Stimulated activated CD8-positive, alpha-beta memory T cell treated with anti-CD3 and anti-CD28 coated beads, Interleukin-4, amount 100 ng/mL, for 48 hours (primary cell): ENCODE measurements around the gene SLC22A23.

ENCODE experiments used
- DNase-seq: peaks from one replicate; pipeline ENCODE4 v3.0.0-alpha.2; 2020

Gene SLC22A23, protein sequence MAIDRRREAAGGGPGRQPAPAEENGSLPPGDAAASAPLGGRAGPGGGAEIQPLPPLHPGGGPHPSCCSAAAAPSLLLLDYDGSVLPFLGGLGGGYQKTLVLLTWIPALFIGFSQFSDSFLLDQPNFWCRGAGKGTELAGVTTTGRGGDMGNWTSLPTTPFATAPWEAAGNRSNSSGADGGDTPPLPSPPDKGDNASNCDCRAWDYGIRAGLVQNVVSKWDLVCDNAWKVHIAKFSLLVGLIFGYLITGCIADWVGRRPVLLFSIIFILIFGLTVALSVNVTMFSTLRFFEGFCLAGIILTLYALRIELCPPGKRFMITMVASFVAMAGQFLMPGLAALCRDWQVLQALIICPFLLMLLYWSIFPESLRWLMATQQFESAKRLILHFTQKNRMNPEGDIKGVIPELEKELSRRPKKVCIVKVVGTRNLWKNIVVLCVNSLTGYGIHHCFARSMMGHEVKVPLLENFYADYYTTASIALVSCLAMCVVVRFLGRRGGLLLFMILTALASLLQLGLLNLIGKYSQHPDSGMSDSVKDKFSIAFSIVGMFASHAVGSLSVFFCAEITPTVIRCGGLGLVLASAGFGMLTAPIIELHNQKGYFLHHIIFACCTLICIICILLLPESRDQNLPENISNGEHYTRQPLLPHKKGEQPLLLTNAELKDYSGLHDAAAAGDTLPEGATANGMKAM

DNA sequence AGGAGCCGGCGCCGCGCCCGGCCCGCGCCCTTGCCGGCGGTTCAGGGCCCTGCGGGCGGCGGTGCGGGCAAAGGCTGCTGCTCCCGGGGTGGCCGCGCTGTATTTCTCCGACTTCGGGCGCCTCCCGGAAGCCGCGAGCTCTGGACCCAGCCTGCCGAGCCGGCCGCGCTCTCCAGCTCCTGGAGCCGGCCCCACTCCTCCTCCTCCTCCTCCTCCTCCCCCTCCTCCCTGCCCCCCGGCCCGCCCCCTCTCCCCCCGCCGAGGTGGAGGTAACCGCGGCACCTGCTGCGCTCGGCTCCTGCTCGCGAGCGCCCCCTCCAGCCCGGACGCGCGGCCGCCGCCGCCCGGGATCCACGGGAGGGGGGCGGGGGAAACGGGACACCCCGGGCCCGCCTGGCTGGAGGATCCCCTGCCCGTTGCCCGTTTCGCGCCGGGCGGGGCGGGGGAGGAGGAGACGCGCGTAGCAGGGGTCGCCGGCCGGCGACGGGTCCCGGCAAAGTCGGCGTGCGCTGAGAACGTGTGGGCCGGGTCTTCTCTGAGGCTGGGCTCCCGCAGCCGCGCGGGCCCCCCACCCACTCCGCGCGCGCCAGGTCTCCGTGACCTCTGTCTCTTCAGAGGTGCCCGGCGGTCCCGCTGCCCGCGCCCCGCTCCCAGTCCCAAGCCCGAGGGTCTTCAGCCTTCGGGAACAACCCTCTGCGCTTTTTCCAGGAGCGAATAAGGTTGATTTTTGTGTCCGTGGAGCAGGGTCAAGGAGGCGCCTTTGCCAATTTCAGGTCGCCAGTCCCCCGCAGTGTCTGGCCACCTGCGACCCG lies at the start of gene SLC22A23:
Gene SLC22A23, minus strand, starts transcription at position 153 of the 812 bp plus-strand sequence. CDS start 491 bp downstream, outside the sequence.
- peak; percentile 80 for DNase-seq

DNA sequence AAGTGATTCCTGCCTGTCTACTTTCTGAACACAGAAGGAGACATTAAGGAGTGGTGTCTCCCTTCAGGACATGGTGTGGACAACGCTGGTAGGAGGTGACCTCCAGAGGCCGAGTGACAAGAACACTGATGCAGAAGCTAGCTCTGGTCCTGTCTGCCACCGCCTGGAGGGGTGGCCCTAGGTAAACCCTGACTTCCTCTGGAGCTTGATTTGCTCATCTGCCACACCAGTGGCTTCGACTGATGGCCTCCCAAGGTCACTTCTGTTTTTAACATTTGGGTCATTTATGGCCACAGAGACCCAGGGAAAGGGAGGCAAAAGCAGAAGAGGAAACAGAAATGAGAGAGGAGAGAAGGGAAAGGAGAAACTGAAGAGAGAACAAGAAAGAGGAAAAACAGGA lies 49.4 kb upstream of the SLC22A23 start:
- DNase-seq: no peak

DNA sequence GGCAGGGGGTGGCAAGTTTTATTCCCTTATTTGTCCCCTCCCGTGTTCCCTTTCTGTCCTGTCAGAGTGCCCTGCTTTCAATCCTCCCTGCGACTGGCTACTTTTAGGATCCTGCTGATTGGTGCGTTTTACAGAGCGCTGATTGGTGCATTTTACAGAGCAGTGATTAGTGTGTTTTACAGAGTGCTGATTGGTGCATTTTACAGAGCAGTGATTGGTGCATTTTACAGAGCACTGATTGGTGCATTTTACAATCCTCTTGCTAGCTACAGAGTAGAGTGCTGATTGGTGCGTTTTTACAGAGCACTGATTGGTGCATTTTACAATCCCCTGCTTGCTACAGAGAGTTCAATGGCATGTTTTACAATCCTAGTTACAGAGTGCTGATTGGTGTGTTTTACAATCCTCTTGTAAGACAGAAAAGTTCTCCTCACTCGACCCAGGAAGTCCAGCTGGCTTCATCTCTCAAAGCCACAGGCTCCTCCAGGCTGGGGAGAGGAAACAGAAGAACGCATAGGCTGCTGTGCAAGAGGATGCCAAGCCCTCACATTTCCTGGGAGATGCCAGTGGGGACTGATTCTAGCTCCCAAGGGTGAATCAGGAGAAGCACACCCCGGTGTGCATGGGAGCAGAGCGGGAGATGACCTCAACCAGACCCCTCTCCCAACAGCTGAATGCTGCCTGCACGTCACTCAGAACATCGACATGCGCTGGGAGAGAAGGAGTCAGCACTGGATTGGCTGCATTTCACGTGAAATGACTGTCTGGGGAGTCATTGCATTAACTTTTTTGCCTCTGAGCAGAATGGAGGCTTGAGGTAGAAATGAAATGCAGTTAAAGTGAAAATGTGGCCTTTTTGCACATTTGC lies 48.3 kb upstream of the SLC22A23 start:
- DNase-seq: no peak

DNA sequence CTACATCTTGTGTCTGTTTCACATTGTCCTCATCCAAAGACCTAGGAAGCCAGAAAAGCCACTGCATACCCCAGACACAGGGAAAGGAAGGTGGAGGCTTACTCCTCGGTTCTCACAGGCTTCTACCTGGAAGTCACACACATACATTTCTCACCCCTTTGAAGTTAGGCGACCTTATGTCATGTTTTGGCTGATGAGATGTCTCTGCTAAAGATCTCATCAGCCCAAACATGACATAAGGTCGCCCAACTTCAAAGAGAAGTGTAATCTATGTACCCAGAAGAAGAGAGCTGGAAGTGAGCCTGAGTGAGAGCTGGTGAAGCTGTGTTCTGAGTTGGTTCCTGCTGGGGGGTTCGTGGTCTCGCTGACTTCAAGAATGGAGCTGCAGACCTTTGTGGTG lies 47.5 kb upstream of the SLC22A23 start:
- DNase-seq: no peak

DNA sequence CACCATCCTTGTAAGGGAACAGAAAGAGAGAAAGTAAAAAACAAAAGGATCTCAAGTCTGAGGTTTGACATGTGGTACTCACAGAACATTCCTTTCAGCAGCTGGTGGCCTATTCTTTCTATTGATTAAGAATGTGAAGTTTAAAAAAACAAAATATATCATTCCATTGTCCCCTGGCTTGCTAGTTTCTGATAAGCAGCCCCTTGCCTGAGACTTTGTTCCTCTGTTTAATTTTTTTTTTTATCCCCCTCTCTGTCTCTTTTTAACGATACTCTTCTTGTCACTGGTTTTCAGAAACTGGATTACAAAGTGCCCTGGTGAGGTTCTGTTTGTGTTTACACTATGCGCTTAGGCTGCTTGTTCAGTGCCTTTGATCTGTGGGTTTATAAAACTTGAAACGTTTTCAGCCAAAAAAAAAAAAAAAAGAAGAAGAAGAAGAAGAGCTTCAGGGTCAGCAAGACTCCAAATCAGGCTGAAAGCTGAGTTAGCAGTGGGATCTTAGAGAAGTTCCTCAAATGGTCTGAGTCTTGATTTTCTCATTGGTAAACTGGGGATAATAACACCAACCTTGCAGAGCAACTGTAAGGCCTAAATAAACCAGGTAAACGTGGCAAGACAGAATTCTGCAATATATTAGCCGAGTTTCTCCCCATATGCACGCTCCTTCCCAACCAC lies 45.1 kb upstream of the SLC22A23 start:
- no peak for DNase-seq

DNA sequence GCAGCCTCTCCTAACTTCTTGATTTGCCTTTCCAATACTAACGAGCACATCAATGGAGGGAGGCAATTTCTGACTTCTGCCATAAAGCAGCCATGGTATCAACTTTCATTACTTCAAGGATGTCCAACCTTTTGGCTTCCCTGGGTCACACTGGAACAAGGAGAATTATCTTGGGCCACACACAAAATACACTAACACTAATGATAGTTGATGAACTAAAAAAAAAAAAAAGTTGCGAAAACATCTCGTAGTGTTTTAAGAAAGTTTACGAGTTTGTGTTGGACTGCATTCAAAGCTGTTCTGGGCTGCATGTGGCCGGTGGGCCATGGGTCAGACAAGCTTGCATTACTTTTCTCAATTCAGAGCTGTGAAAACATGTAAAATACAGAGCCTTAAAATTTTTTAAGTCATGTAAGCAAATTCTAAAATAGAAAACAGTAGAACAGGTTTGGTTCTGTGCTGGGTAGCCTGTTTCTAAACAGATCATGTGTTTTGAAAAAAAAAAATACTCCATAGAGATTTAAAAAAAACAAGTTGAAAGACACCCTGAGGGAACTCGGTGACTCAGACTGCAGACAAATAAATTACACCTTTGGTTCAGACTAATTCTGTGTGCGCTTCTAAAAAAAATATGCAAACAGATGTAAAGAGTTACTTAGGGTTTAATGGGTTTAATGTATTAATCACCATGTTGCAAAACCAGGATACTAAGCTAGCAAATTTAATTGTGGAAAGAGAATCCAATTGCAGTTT lies 43.6 kb upstream of the SLC22A23 start:
- DNase-seq: no peak

DNA sequence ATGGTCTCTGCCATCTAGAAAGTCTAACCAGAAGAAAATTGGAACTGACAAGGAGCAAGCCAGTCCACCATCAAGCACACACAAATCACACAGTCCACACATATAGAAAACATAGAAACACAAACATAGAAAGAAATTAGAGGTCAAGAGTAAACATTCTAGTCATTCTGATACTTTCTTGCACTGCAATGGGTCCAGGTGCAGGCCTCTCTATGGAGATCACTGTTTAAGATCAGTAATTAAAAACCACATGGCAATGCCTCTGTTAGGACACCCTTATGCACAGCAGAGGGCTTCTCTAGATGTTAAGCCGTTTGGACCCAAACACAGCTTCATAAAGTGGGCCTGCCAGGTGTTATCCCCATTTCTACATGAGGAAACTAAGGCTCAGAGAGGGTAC lies 42.8 kb upstream of the SLC22A23 start:
- no peak for DNase-seq

DNA sequence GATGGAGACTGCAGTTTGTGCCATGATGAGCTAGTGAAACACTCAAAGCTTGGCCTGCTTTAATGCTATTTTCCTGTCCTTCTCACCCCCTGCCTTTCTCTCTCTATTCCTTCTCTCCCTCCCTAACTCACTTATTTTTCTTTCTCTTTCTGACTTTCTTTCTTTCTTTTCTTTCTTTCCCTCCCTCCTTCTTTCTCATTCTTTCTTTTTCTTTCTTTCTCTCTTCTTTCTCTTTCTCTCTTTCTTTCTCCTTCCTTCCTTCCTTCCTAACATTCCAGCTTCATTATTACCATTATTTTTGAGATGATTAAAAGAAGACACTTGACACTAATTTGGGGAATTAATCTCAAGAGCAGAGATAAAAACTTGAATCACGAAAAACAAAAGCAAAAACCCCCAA lies 39.5 kb upstream of the SLC22A23 start:
- no peak for DNase-seq

DNA sequence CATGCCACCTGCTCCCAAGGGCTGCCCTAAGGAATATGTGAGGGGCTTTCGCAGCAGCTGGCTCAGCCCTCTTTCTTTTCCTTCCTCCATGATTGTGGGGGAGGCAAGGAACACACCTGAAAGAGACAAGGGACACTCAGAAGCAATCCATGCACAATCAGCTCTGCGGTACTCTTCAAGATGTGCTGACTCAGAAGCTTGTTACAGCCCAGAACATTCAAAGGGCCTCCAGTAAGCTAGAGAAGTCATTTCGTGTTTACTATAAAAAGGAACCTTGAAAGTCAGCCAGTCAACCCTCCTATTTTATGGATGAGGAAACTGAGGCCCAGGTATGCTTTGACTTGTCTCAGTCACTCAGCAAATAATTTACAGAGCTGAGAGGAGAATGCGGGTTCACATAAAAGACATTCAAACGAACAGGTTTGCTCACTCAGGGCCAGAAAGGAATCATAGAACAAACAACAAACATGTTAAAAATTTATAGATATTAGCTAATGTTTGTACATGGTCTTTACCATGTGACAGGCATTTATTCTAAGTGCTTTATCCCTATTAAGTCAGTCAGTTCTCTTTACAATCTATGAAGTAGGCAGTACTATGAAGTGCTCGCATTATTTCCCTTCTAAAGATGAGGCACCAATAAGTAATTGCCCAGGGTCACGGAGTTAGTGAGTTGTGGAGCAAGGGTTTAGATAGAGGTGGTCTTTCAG lies 37.7 kb upstream of the SLC22A23 start:
- no peak for DNase-seq

DNA sequence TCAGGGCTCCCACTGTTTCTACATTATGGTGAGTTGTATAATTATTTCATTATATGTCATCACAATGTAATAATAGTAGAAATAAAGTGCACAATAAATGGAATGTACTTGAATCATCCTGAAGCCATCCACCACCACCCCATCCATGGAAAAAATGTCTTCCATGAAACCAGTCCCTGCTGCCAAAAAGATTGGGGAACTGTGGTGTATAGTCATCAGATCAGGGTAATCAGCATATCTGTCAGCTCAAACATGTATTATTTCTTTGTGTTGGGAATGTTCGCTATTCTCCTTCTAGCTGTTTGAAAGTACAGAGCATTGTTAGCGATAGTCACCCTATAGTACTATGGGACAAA lies 33.8 kb upstream of the SLC22A23 start:
- DNase-seq: no peak

DNA sequence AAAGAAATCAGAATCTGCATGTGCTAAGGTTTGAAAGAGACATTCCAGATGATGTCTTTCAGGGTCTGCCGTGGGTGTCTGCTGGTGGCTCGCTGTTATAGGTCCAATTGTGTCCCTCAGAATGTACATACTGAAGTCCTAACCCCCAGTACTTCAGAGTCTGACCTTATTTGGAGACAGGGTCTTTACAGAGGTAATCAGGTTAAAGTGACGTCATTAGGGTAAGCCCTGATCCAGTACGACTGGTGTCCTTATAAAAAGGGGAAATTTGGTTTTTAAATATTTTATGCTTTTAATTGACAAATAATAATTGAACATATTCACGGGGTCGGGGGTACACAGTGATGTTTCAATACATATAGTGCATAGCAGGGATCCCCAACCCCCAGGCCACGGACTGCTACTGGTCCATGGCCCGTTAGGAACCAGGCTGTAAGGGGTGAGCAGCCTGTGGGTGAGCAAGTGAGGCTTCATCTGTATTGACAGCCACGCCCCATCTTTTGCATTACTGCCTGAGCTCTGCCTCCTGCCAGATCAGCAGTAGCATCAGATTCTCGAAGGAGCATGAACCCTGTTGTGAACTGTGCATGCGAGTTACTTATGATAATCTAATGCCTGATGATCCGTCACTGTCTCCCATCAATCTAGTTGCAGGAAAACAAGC lies 33.2 kb upstream of the SLC22A23 start:
- no peak for DNase-seq

DNA sequence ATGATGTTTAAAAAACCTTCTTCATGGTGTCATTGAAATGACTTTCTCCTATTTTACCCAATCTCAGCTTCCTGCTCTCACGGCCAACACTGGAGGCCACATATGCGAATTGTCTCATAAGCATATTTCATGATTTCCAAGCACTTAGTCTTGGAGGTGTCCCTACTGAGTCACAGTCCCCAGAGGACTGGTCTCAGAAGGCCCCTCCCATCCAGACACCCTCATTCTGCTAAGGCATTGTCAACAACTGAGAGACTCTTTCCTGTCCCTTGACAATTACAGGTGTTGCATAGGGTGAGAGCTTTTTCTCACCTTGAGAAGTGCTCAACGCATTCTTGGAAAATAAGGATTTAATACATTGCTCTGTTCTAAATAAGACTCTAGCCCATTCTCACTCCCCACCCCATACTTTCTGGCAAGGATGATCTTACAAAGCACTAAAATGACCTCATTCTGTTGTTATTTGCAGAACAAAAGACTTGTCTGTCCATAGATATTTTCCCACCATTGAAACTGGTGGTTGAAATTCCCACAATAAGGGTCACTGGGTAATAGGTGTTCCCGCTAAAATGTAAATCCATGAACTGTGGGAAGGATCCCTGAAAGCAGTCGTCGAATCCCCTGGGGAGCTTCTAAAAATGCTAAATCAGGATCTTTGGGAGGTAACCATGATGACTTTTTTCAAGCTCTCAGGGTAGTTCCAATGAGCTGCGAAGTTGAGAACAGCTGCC lies 32.3 kb upstream of the SLC22A23 start:
- DNase-seq: no peak

DNA sequence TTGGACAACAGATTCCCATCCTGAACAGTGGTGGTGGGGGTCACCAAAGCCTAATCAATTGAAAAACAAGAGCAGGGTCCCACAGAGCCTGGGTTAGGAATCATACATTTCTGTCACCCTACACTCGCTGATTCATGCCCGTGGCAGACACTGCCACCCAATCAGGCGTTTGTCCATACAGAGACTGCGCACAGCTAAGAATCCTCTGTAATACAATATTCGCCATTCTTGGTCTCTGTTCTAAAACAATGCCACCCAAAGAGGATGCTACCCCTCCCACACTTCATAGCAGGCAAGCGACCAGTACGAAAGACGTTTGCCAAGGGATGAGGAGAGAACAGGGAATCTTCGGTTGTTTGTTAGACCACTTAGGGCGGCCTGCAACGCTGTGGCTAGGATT lies 28.1 kb upstream of the SLC22A23 start:
- no peak for DNase-seq

DNA sequence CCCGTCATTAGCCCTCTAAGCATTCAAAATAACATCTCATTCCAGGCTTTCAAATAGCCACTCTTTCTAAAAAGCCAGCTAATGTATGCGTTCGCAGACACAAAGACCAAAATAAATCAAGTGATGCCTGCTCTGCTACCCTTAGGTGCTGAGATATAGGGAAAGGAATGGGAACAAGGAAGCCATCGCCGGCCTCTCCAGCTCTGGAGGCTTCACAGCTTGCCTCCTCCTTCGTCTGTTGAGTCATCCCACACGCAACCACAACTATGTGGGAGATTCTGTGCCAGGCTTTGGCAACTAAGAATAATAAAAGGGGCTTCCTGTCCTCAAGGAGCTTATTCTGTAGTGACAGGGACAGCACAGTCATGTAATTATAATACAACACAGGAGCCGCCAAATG lies 27.3 kb upstream of the SLC22A23 start:
- no peak for DNase-seq

DNA sequence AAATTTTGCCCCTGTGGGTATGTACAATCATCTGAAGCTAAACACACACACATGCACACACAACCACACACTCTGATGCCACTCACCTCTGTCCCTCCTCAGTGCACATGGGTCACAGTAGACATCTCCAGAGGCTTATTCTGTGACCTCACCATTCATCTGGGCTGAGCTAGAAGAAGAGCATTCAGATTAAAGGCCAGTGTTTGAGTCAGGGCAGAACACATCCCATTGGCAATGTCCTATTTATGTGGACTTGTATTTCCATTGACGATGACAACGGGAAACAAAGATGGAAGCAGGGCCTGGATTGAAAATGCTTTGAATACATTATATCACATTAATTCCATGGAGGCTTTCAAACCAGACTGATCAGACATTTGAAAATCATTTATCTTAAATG lies 26.8 kb upstream of the SLC22A23 start:
- DNase-seq: no peak

DNA sequence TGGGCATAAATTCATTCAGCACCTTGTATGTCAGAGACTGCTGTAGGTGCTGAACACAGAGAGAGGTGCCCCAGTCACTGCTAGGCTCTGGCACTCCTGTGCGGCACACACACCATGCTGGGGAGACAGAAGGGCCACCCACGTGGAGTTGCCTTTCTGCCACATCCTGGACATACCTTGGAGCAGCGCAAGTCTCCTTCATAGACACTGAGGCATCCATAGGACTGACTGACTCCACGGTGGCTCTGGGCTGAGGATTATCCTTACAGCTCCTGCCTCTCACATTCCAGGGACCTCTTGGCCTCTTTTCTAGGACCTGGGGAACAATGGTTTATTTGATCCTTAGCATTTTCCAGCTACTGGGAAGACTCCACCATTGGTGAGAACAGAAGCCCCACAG lies 26.0 kb upstream of the SLC22A23 start:
- no peak for DNase-seq

DNA sequence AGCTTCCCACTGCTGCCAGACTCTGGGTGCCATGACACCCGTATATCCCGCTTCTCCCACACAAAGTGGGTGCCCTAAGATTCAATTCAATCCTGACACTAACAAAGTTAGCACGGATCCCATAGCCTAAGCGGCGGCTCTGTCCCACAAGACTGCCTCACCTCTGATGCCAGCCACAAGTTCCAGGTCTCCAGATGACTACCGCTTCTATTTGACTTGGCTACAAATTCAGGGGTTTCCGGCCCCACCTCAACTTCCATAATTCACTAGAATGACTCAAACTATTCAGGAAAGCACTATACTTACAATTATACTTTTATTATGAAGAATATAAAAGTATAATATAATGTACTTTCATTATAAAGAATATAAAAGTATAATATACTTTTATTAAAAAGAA lies 24.8 kb upstream of the SLC22A23 start:
- no peak for DNase-seq

DNA sequence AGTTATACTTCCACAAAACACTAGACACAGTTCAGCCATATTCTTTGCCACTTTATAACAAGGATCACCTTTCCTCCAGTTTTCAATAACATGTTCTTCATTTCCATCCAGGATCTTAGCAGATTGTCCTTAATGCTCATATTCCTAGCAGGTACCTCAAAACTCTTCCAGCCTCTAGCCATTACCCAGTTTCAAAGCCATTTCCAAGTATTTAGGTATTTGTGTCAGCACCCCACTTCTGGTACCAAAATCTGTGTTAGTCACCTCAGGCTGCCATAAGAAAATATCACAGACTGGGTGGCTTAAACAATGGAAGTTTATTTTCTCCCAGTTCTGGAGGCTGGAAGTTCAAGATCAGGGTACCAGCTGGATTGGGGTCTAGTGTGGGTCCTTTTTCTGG lies 23.2 kb upstream of the SLC22A23 start:
- DNase-seq: no peak

DNA sequence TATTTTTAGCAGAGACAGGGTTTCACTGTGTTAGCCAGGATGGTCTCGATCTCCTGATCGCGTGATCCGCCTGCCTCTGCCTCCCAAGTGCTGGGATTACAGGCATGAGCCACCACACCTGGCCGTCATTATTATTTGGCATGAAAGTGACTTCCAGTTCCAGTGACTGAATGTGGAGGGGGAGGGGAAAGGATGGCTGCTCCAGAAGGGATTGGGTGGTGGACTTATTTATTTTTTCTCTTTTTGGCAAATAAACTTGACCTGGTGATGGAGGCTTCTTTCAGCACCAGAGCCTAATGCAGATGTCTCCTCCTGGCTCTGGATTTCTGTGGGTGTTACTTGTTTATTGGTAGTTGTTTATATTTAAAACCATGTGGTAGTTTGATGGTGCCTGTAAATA lies 16.9 kb upstream of the SLC22A23 start:
- DNase-seq: no peak
